Stimulated activated naive CD8-positive, alpha-beta T cell treated with anti-CD3 and anti-CD28 coated beads, Interleukin-15, amount 100 ng/mL, for 72 hours (primary cell): ENCODE data around the gene PRSS2.
"Not testable (repeated sequence)": the region's sequence is repeated elsewhere in the genome, so short reads cannot be mapped to it uniquely, and the experiment has no call there.

ENCODE experiments used
- ATAC-seq: fragments of 150-1000 bp; cut with Tn5 transposase; 2 replicates; pipeline ENCODE4 v1.10.0; 2021; ENCODE audit warnings: mild to moderate bottlenecking, moderate library complexity
- DNase-seq, 2 donors: peaks; one replicate each; pipeline ENCODE4 v3.0.0; 2021 to 2022
- H3K27ac Mint-ChIP-seq, 2 donors: one replicate each; pipeline ENCODE4 v1.8.0; 2022; ENCODE audit warnings: mild to moderate bottlenecking in 2 of 2, mixed read lengths in 2 of 2, moderate library complexity in 2 of 2
- H3K27me3 Mint-ChIP-seq: one replicate; pipeline ENCODE4 v1.8.0; 2022; ENCODE audit warnings: mixed read lengths
- H3K4me1 Mint-ChIP-seq: one replicate; pipeline ENCODE4 v1.8.0; 2022; ENCODE audit warnings: mild to moderate bottlenecking, mixed read lengths
- H3K4me3 Mint-ChIP-seq, 2 donors: one replicate each; pipeline ENCODE4 v1.8.0; 2022; ENCODE audit warnings: mild to moderate bottlenecking in 2 of 2, mixed read lengths in 2 of 2, moderate library complexity in 1 of 2
- H3K9me3 Mint-ChIP-seq, 2 donors: one replicate each; pipeline ENCODE4 v1.8.0; 2022; ENCODE audit warnings: mixed read lengths in 2 of 2

PRSS2 gene

GRCh38 chr7:142773230-142773629 is 2.5 kb downstream of the PRSS2 start:
- ATAC-seq (no peak), DNase-seq (no peak)
- no peaks in the 10 kb centered on the region for H3K27me3 Mint-ChIP-seq
- H3K27ac Mint-ChIP-seq = peak overlapping the region in 1 of 2 donors; percentile 78
- no peaks in the 10 kb centered on the region for H3K9me3 Mint-ChIP-seq
- no peak overlapping the region for H3K4me3 Mint-ChIP-seq
- H3K4me1 Mint-ChIP-seq = peaks cover 8% of the 10 kb centered on the region

- H3K27me3 Mint-ChIP-seq = no peaks in the 10 kb centered on the region
- DNase-seq = no peak
Observed at GRCh38 chr7:142773937-142774744, 3.4 kb downstream of the PRSS2 start.

GRCh38 chr7:142774826-142775225 is 4.1 kb downstream of the PRSS2 start:
- H3K27me3 Mint-ChIP-seq = no peaks in the 10 kb centered on the region
- no peak overlapping the region for H3K4me3 Mint-ChIP-seq
- peaks cover 8% of the 10 kb centered on the region for H3K4me1 Mint-ChIP-seq
- no peak for ATAC-seq
- peak overlapping the region in 1 of 2 donors; percentile 57 for H3K27ac Mint-ChIP-seq
- no peak for DNase-seq
- H3K9me3 Mint-ChIP-seq = no peaks in the 10 kb centered on the region

More at GRCh38 chr7:142773937-142774744, 3.4 kb downstream of the PRSS2 start:
- no peaks in the 10 kb centered on the region for H3K9me3 Mint-ChIP-seq
- no peak for ATAC-seq
- peaks cover 8% of the 10 kb centered on the region for H3K4me1 Mint-ChIP-seq
- H3K4me3 Mint-ChIP-seq = no peak overlapping the region
- H3K27ac Mint-ChIP-seq = peak overlapping the region in 1 of 2 donors; percentile 93

GRCh38 chr7:142775351-142776115 is 4.8 kb downstream of the PRSS2 start:
- not testable (repeated sequence) for DNase-seq, H3K27me3 Mint-ChIP-seq, H3K4me3 Mint-ChIP-seq, H3K4me1 Mint-ChIP-seq, ATAC-seq, H3K27ac Mint-ChIP-seq, H3K9me3 Mint-ChIP-seq

- Mint-ChIP-seq H3K27ac (no peak overlapping the region), H3K4me1 (no peaks in the 10 kb centered on the region), H3K4me3 (no peak overlapping the region), H3K27me3 (no peaks in the 10 kb centered on the region), H3K9me3 (no peaks in the 10 kb centered on the region)
- no peak for DNase-seq
- no peak for ATAC-seq
Observed at GRCh38 chr7:142776206-142776844, 5.6 kb downstream of the PRSS2 start.

- DNase-seq, H3K27me3 Mint-ChIP-seq, ATAC-seq, H3K27ac Mint-ChIP-seq, H3K4me3 Mint-ChIP-seq, H3K4me1 Mint-ChIP-seq, H3K9me3 Mint-ChIP-seq: not testable (repeated sequence)
Observed at GRCh38 chr7:142776845-142777225, 6.1 kb downstream of the PRSS2 start.

- ATAC-seq (no peak), DNase-seq (no peak)
- H3K4me1 Mint-ChIP-seq = no peaks in the 10 kb centered on the region
- H3K27me3 Mint-ChIP-seq = no peaks in the 10 kb centered on the region
- peak overlapping the region in 1 of 2 donors; percentile 4 for H3K27ac Mint-ChIP-seq
- H3K9me3 Mint-ChIP-seq = no peaks in the 10 kb centered on the region
- H3K4me3 Mint-ChIP-seq = no peak overlapping the region
Observed at GRCh38 chr7:142777318-142777717, 6.5 kb downstream of the PRSS2 start.

- Mint-ChIP-seq H3K27ac (peak overlapping the region; percentile 74 to 94), H3K27me3 (no peaks in the 10 kb centered on the region), H3K4me3 (peak overlapping the region; percentile 80), H3K9me3 (no peaks in the 10 kb centered on the region), H3K4me1 (peaks cover 11% of the 10 kb centered on the region)
- peak; percentile 65 to 77 for DNase-seq
- peak; percentile 54 for ATAC-seq
Observed at GRCh38 chr7:142782922-142783900, 12.4 kb downstream of the PRSS2 start.

GRCh38 chr7:142784096-142784495 is 13.3 kb downstream of the PRSS2 start:
- H3K4me3 Mint-ChIP-seq = peak overlapping the region; percentile 80
- DNase-seq (no peak), ATAC-seq (no peak)
- H3K9me3 Mint-ChIP-seq = no peaks in the 10 kb centered on the region
- H3K27ac Mint-ChIP-seq = peak overlapping the region in 1 of 2 donors; percentile 69
- H3K27me3 Mint-ChIP-seq = no peaks in the 10 kb centered on the region
- peaks cover 11% of the 10 kb centered on the region for H3K4me1 Mint-ChIP-seq

GRCh38 chr7:142784716-142785115 is 13.9 kb downstream of the PRSS2 start:
- peak overlapping the region; percentile 73 to 80 for H3K4me3 Mint-ChIP-seq
- peak; percentile 12 to 58 for DNase-seq
- ATAC-seq = peak; percentile 11
- H3K27me3 Mint-ChIP-seq = no peaks in the 10 kb centered on the region
- H3K4me1 Mint-ChIP-seq = peaks cover 11% of the 10 kb centered on the region
- H3K9me3 Mint-ChIP-seq = no peaks in the 10 kb centered on the region
- peak overlapping the region; percentile 96 to 99 for H3K27ac Mint-ChIP-seq

GRCh38 chr7:142785841-142786250 is 15.1 kb downstream of the PRSS2 start:
- peak; percentile 66 to 85 for DNase-seq
- H3K27ac Mint-ChIP-seq = peak overlapping the region; percentile 96 to 99
- H3K4me1 Mint-ChIP-seq = peaks cover 11% of the 10 kb centered on the region
- ATAC-seq = peak; percentile 91
- H3K27me3 Mint-ChIP-seq = no peaks in the 10 kb centered on the region
- peak overlapping the region; percentile 80 for H3K4me3 Mint-ChIP-seq
- H3K9me3 Mint-ChIP-seq = no peaks in the 10 kb centered on the region

- H3K4me1 Mint-ChIP-seq = peaks cover 11% of the 10 kb centered on the region
- H3K27ac Mint-ChIP-seq = peak overlapping the region; percentile 87 to 98
- peak overlapping the region; percentile 79 to 95 for H3K4me3 Mint-ChIP-seq
- DNase-seq (no peak), ATAC-seq (no peak)
- no peaks in the 10 kb centered on the region for H3K9me3 Mint-ChIP-seq
- H3K27me3 Mint-ChIP-seq = no peaks in the 10 kb centered on the region
Observed at GRCh38 chr7:142787034-142787768, 16.4 kb downstream of the PRSS2 start.

GRCh38 chr7:142787783-142788182 is 17.0 kb downstream of the PRSS2 start:
- H3K9me3 Mint-ChIP-seq = no peaks in the 10 kb centered on the region
- ATAC-seq = no peak
- H3K4me1 Mint-ChIP-seq = peaks cover 17% of the 10 kb centered on the region
- peak overlapping the region; percentile 87 to 98 for H3K27ac Mint-ChIP-seq
- H3K27me3 Mint-ChIP-seq = no peaks in the 10 kb centered on the region
- H3K4me3 Mint-ChIP-seq = peak overlapping the region; percentile 79 to 95
- DNase-seq = no peak
